ENCODE data around the gene BTBD1. TPM values are rescaled to one million over a fixed set of nuclear protein-coding genes. Genes with fewer than 3 reads are reported as not detected.

The BTBD1 gene
- total and polyA plus RNA-seq, 7 donors, result 32.1 to 82.4 (median 64.2) TPM

- no peak for TF ChIP-seq EP300 (IDR thresholded peaks at IDR 0.05)
- 91 to 92% methylated on average over 2 of the region's 2 CpGs for WGBS, 2 donors
- intact Hi-C loops (cut with DNase I), result no loop called here
Observed at GRCh38 chr15:82995076-82995475, 72.0 kb downstream of the BTBD1 start.

GRCh38 chr15:82993144-82993543, 73.9 kb downstream of the BTBD1 start:
- no peaks in the 10 kb centered on the region for H3K4me1 ChIP-seq
- no peak overlapping the region for H3K27ac ChIP-seq
- H3K36me3 ChIP-seq, result peaks cover 0 to 31% (median 8%) of the 10 kb centered on the region in 4 donors
- WGBS, 2 donors, result 57 to 69% methylated on average over 4 of the region's 4 CpGs
- no peak for DNase-seq
- no peaks in the 10 kb centered on the region for H3K27me3 ChIP-seq
- TF ChIP-seq CTCF (IDR thresholded peaks at IDR 0.05), result no peak
- TF ChIP-seq POLR2AphosphoS5 (IDR thresholded peaks at IDR 0.05), result no peak
- no peak for TF ChIP-seq EP300 (IDR thresholded peaks at IDR 0.05)
- TF ChIP-seq POLR2A (IDR thresholded peaks at IDR 0.05), result no peak
- intact Hi-C loops (cut with DNase I), result no loop called here
- no peak overlapping the region for H3K4me3 ChIP-seq
- H3K9me3 ChIP-seq, result no peaks in the 10 kb centered on the region

More at GRCh38 chr15:82995076-82995475, 72.0 kb downstream of the BTBD1 start:
- DNase-seq, result no peak
- Histone ChIP-seq H3K4me1 (peaks cover 0 to 9% (median 7%) of the 10 kb centered on the region in 4 donors), H3K9me3 (no peaks in the 10 kb centered on the region), H3K36me3 (peaks cover 0 to 15% (median 2%) of the 10 kb centered on the region in 4 donors), H3K4me3 (no peak overlapping the region), H3K27me3 (no peaks in the 10 kb centered on the region), H3K27ac (no peak overlapping the region)

- H3K4me3 ChIP-seq, result no peak overlapping the region
- 92% methylated on average over 3 of the region's 3 CpGs for WGBS, 2 donors
- peaks cover 0 to 36% (median 8%) of the 10 kb centered on the region in 4 donors for H3K36me3 ChIP-seq
- DNase-seq, result no peak
- TF ChIP-seq CTCF (IDR thresholded peaks at IDR 0.05), result no peak
- H3K9me3 ChIP-seq, result no peaks in the 10 kb centered on the region
- intact Hi-C loops (cut with DNase I), result no loop called here
- peaks cover 0 to 6% (median under 1%) of the 10 kb centered on the region in 4 donors for H3K4me1 ChIP-seq
- H3K27me3 ChIP-seq, result no peaks in the 10 kb centered on the region
- H3K27ac ChIP-seq, result no peak overlapping the region
Observed at GRCh38 chr15:82992436-82992998, 74.5 kb downstream of the BTBD1 start.

GRCh38 chr15:82986442-82986780, 80.6 kb downstream of the BTBD1 start:
- H3K36me3 ChIP-seq, result peaks cover 0 to 30% (median 6%) of the 10 kb centered on the region in 4 donors
- no peaks in the 10 kb centered on the region for H3K9me3 ChIP-seq
- peak overlapping the region; percentile 59 to 96 (median 76) for H3K4me3 ChIP-seq
- 0 to 1% methylated on average over 12 of the region's 12 CpGs for WGBS, 2 donors
- intact Hi-C loops (cut with DNase I), result loop anchor here (5.0 kb wide), 2 partner anchors 139 to 234 kb away; no protein-coding TSS in a partner anchor
- peaks cover 0 to 23% (median 18%) of the 10 kb centered on the region in 4 donors for H3K4me1 ChIP-seq
- peak overlapping the region; percentile 72 to 80 (median 78) for H3K27ac ChIP-seq
- no peak for TF ChIP-seq CTCF (IDR thresholded peaks at IDR 0.05)
- no peak for TF ChIP-seq POLR2A (IDR thresholded peaks at IDR 0.05)
- no peak for TF ChIP-seq POLR2AphosphoS5 (IDR thresholded peaks at IDR 0.05)
- no peak for TF ChIP-seq EP300 (IDR thresholded peaks at IDR 0.05)
- H3K27me3 ChIP-seq, result no peaks in the 10 kb centered on the region
- no peak for DNase-seq

GRCh38 chr15:82985688-82986441, 81.2 kb downstream of the BTBD1 start, which contains the start of gene RAMAC:
RAMAC (plus strand) TSS chr15:82986210; CDS start chr15:82989019, 2,809 bp downstream.
- TF ChIP-seq POLR2A (IDR thresholded peaks at IDR 0.05) (peak in 1 of 2 donors; percentile 34), CTCF (IDR thresholded peaks at IDR 0.05) (no peak), POLR2AphosphoS5 (IDR thresholded peaks at IDR 0.05) (peak; percentile 48 to 85 (median 76))
- peaks cover 0 to 23% (median 18%) of the 10 kb centered on the region in 4 donors for H3K4me1 ChIP-seq
- peak within 1 kb of the TSS; percentile 59 to 96 (median 76) for H3K4me3 ChIP-seq
- WGBS, 2 donors, result 1 to 4% methylated on average over 45 of the region's 45 CpGs
- no peaks in the 10 kb centered on the region for H3K27me3 ChIP-seq
- peak within 1 kb of the TSS; percentile 72 to 80 (median 78) for H3K27ac ChIP-seq
- peaks cover 0 to 25% (median 6%) of the 10 kb centered on the region in 4 donors for H3K36me3 ChIP-seq
- DNase-seq, result peak; percentile 97
- intact Hi-C loops (cut with DNase I), result loop anchor here (5.0 kb wide), 2 partner anchors 139 to 234 kb away; no protein-coding TSS in a partner anchor
- H3K9me3 ChIP-seq, result no peaks in the 10 kb centered on the region
